ENCODE results near the gene ABCA9. TPM values are rescaled to one million over a fixed set of nuclear protein-coding genes. Genes with fewer than 3 reads are reported as not detected.
"Not testable (repeated sequence)": the region's sequence is repeated elsewhere in the genome, so short reads cannot be mapped to it uniquely, and the experiment has no call there.

The ABCA9 gene
- polyA plus RNA-seq, 1 donor from 2014 or later, result 0.69 TPM

DNA sequence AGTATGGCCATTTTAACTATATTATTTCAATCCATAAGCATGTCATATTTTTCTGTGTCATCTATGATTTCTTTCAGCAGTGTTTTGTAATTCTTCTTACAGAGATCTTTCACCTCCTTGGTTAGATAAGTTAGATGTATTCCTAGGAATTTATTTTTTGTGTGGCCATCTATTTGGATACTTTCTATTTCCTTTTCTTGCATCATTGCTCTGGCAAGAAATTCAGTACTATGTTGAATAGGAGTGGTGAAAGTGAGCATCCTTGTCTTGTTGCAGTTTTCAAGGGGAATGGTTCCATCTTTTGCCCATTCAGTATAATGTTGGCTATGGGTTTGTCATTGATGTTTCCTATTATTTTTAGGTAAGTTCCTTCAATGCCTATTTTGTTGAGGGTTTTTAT lies 15.1 kb upstream of the ABCA9 start:
- H3K36me3 ChIP-seq (ENCODE audit: insufficient read depth, low read length), result no peaks in the 10 kb centered on the region
- H3K9me3 ChIP-seq (ENCODE audit: low read length), result no peaks in the 10 kb centered on the region
- no peaks in the 10 kb centered on the region for H3F3A ChIP-seq (ENCODE audit: insufficient read depth, low read length, poor library complexity, severe bottlenecking)
- no peak overlapping the region for H3K4me3 ChIP-seq (ENCODE audit: low read length)
- H3K9me2 ChIP-seq (ENCODE audit: insufficient read depth, low read length), result no peaks in the 10 kb centered on the region
- H2AFZ ChIP-seq (ENCODE audit: low read depth, low read length), result no peak overlapping the region
- H3K27me3 ChIP-seq (ENCODE audit: insufficient read depth, low read depth, low read length), result no peaks in the 10 kb centered on the region
- H4K20me1 ChIP-seq (ENCODE audit: insufficient read depth), result no peaks in the 10 kb centered on the region
- no peak for TF ChIP-seq SMC3 (conservative IDR thresholded peaks at IDR 0.05; ENCODE audit: poor library complexity)
- TF ChIP-seq, protein P1, sequence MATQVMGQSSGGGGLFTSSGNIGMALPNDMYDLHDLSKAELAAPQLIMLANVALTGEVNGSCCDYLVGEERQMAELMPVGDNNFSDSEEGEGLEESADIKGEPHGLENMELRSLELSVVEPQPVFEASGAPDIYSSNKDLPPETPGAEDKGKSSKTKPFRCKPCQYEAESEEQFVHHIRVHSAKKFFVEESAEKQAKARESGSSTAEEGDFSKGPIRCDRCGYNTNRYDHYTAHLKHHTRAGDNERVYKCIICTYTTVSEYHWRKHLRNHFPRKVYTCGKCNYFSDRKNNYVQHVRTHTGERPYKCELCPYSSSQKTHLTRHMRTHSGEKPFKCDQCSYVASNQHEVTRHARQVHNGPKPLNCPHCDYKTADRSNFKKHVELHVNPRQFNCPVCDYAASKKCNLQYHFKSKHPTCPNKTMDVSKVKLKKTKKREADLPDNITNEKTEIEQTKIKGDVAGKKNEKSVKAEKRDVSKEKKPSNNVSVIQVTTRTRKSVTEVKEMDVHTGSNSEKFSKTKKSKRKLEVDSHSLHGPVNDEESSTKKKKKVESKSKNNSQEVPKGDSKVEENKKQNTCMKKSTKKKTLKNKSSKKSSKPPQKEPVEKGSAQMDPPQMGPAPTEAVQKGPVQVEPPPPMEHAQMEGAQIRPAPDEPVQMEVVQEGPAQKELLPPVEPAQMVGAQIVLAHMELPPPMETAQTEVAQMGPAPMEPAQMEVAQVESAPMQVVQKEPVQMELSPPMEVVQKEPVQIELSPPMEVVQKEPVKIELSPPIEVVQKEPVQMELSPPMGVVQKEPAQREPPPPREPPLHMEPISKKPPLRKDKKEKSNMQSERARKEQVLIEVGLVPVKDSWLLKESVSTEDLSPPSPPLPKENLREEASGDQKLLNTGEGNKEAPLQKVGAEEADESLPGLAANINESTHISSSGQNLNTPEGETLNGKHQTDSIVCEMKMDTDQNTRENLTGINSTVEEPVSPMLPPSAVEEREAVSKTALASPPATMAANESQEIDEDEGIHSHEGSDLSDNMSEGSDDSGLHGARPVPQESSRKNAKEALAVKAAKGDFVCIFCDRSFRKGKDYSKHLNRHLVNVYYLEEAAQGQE (IDR thresholded peaks at IDR 0.05; ENCODE audit: borderline replicate concordance), result no peak
- TF ChIP-seq, protein P2, sequence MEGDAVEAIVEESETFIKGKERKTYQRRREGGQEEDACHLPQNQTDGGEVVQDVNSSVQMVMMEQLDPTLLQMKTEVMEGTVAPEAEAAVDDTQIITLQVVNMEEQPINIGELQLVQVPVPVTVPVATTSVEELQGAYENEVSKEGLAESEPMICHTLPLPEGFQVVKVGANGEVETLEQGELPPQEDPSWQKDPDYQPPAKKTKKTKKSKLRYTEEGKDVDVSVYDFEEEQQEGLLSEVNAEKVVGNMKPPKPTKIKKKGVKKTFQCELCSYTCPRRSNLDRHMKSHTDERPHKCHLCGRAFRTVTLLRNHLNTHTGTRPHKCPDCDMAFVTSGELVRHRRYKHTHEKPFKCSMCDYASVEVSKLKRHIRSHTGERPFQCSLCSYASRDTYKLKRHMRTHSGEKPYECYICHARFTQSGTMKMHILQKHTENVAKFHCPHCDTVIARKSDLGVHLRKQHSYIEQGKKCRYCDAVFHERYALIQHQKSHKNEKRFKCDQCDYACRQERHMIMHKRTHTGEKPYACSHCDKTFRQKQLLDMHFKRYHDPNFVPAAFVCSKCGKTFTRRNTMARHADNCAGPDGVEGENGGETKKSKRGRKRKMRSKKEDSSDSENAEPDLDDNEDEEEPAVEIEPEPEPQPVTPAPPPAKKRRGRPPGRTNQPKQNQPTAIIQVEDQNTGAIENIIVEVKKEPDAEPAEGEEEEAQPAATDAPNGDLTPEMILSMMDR (IDR thresholded peaks at IDR 0.05; ENCODE audit: poor library complexity, severe bottlenecking), result no peak
- TF ChIP-seq EP300 (conservative IDR thresholded peaks at IDR 0.05; ENCODE audit: poor library complexity, severe bottlenecking), result no peak
- no peak for TF ChIP-seq POLR2AphosphoS5 (IDR thresholded peaks at IDR 0.05)
- no peak for TF ChIP-seq MXI1 (conservative IDR thresholded peaks at IDR 0.05; ENCODE audit: poor library complexity, severe bottlenecking)
- TF ChIP-seq TAF1 (IDR thresholded peaks at IDR 0.05; ENCODE audit: low read depth), result no peak
- TF ChIP-seq RAD21 (conservative IDR thresholded peaks at IDR 0.05), result no peak
- no peak overlapping the region for H3K9ac ChIP-seq (ENCODE audit: low read length)
- H3K79me2 ChIP-seq (replicated peaks; ENCODE audit: insufficient read depth, low read length), result no peaks in the 10 kb centered on the region
- H3K27ac ChIP-seq (ENCODE audit: low read length), result no peak overlapping the region
- H3K4me2 ChIP-seq (ENCODE audit: low read length), result no peak overlapping the region

DNA sequence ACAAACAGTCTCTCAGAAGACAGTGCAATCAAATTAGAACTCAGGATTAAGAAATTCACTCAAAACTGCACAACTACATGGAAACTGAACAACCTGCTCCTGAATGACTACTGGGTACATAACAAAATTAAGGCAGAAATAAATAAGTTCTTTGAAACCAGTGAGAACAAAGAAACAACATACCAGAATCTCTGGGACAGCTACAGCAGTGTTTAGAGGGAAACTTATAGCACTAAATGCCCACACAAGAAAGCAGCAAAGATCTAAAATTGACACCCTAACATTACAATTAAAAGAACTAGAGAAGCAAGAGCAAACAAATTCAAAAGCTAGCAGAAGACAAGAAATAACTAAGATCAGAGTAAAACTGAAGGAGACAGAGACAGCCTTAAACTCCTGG lies 12.7 kb upstream of the ABCA9 start:
- not testable (repeated sequence) for H3K9me3 ChIP-seq (ENCODE audit: low read length); H3K79me2 ChIP-seq (replicated peaks; ENCODE audit: insufficient read depth, low read length); H3K9me2 ChIP-seq (ENCODE audit: insufficient read depth, low read length); H3K4me2 ChIP-seq (ENCODE audit: low read length); H3K27ac ChIP-seq (ENCODE audit: low read length); H3K4me3 ChIP-seq (ENCODE audit: low read length); H3F3A ChIP-seq (ENCODE audit: insufficient read depth, low read length, poor library complexity, severe bottlenecking); H4K20me1 ChIP-seq (ENCODE audit: insufficient read depth); H3K27me3 ChIP-seq (ENCODE audit: insufficient read depth, low read depth, low read length); H3K36me3 ChIP-seq (ENCODE audit: insufficient read depth, low read length); H3K9ac ChIP-seq (ENCODE audit: low read length); H2AFZ ChIP-seq (ENCODE audit: low read depth, low read length)

DNA sequence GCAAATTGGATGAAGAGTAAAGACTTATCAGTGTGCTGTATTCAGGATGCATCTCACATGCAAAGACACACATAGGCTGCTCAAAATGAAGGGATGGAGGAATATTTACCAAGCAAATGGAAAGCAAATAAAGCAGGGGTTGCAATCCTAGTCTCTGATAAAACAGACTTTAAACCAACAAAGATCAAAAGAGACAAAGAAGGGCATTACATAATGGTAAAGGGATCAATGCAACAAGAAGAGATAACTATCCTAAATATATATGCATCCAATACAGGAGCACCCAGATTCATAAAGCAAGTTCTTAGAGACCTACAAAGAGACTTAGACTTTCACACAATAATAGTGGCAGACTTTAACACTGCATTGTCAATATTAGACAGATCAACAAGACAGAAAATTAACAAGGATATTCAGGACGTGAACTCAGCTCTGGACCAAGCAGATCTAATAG lies 12.1 kb upstream of the ABCA9 start:
- not testable (repeated sequence) for H4K20me1 ChIP-seq (ENCODE audit: insufficient read depth); H3K27ac ChIP-seq (ENCODE audit: low read length); H3K4me2 ChIP-seq (ENCODE audit: low read length); H3K27me3 ChIP-seq (ENCODE audit: insufficient read depth, low read depth, low read length); H3K36me3 ChIP-seq (ENCODE audit: insufficient read depth, low read length); H3K9me2 ChIP-seq (ENCODE audit: insufficient read depth, low read length); H3F3A ChIP-seq (ENCODE audit: insufficient read depth, low read length, poor library complexity, severe bottlenecking); H3K79me2 ChIP-seq (replicated peaks; ENCODE audit: insufficient read depth, low read length); H3K9me3 ChIP-seq (ENCODE audit: low read length); H3K4me3 ChIP-seq (ENCODE audit: low read length); H3K9ac ChIP-seq (ENCODE audit: low read length); H2AFZ ChIP-seq (ENCODE audit: low read depth, low read length)

DNA sequence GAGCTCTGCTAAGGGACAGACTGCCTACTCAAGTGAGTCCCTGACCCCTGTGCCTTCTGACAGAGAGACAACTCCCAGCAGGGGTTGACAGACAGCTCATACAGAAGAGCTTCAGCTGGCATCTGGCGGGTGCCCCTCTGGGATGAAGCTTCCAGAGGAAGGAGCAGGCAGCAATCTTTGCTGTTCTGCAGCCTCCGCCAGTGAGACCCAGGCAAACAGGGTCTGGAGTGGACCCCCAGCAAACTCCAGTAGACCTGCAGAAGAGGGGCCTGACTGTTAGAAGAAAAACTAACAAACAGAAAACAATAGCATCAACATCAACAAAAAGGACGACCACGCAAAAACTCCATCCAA lies 10.5 kb upstream of the ABCA9 start:
- H2AFZ ChIP-seq (ENCODE audit: low read depth, low read length), result not testable (repeated sequence)

DNA sequence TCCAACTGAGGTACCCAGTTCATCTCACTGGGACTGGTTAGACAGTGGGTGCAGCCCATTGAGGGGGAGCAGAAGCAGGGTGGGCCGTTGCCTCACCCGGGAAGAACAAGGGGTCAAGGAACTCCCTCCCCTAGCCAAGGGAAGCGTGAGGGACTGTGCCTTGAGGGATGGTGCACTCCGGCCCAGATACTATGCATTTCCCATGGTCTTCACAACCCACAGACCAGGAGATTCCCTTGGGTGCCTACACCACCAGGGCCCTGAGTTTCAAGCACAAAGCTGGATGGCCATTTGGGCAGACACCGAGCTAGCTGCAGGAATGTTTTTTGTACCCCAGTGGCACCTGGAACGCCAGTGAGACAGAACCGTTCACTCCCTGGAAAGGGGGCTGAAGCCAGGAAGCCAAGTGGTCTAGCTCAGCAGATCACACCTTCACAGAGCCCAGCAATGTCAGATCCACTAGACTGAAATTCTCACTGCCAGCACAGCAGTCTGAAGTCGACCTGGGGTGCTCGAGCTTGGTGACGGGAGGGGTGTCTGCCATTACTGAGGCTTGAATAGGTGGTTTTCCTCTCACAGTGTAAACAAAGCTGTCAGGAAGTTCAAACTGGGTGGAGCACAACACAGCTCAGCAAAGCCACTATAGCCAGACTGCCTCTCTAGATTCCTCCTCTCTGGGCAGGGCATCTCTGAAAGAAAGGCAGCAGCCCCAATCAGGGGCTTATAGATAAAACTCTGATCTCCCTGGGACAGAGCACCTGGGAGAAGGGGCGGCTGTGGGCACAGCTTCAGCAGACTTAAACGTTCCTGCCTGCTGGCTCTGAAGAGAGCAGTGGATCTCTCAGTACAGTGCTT lies 9.9 kb upstream of the ABCA9 start:
- not testable (repeated sequence) for H3K27ac ChIP-seq (ENCODE audit: low read length); H3F3A ChIP-seq (ENCODE audit: insufficient read depth, low read length, poor library complexity, severe bottlenecking); H3K36me3 ChIP-seq (ENCODE audit: insufficient read depth, low read length); H4K20me1 ChIP-seq (ENCODE audit: insufficient read depth); H3K4me2 ChIP-seq (ENCODE audit: low read length); H3K9me2 ChIP-seq (ENCODE audit: insufficient read depth, low read length); H3K4me3 ChIP-seq (ENCODE audit: low read length); H3K79me2 ChIP-seq (replicated peaks; ENCODE audit: insufficient read depth, low read length); H3K9me3 ChIP-seq (ENCODE audit: low read length); H3K27me3 ChIP-seq (ENCODE audit: insufficient read depth, low read depth, low read length); H3K9ac ChIP-seq (ENCODE audit: low read length); H2AFZ ChIP-seq (ENCODE audit: low read depth, low read length)

More for the DNA sequence above, 10.5 kb upstream of the ABCA9 start:
- H3K9me3 ChIP-seq (ENCODE audit: low read length); H3K79me2 ChIP-seq (replicated peaks; ENCODE audit: insufficient read depth, low read length); H3K9ac ChIP-seq (ENCODE audit: low read length); H3K27me3 ChIP-seq (ENCODE audit: insufficient read depth, low read depth, low read length); H3K9me2 ChIP-seq (ENCODE audit: insufficient read depth, low read length); H3K36me3 ChIP-seq (ENCODE audit: insufficient read depth, low read length); H3F3A ChIP-seq (ENCODE audit: insufficient read depth, low read length, poor library complexity, severe bottlenecking); H3K4me2 ChIP-seq (ENCODE audit: low read length); H3K27ac ChIP-seq (ENCODE audit: low read length); H3K4me3 ChIP-seq (ENCODE audit: low read length); H4K20me1 ChIP-seq (ENCODE audit: insufficient read depth): not testable (repeated sequence)

All from neural cell (in vitro differentiated cells).